GM23248 (cell line): ENCODE measurements around the gene PRKAR1B. TPM values are rescaled to one million over a fixed set of nuclear protein-coding genes. Genes with fewer than 3 reads are reported as not detected.

Source experiments
- DNase-seq: peaks from one replicate; pipeline ENCODE4 v3.0.0-alpha.2; 2015
- H2AFZ ChIP-seq: fragments of 200-600 bp; sonication (generic); 2 replicates; pipeline ENCODE4 v1.6.1; 2016; ENCODE audit warnings: antibody characterized with exemption
- H3F3A ChIP-seq: fragments of 200-600 bp; sonication (generic); 2 replicates; pipeline ENCODE4 v1.6.1; 2016; ENCODE audit warnings: mild to moderate bottlenecking, antibody characterized with exemption, mixed run types; ENCODE audit not compliant: insufficient read depth
- H3K27ac ChIP-seq: fragments of 200-600 bp; sonication (generic); 2 replicates; pipeline ENCODE4 v1.5.1; 2016; ENCODE audit warnings: mild to moderate bottlenecking
- H3K27me3 ChIP-seq: fragments of 200-600 bp; sonication (generic); replicated peaks from 2 replicates; pipeline ENCODE4 v1.6.1; 2016; ENCODE audit warnings: mild to moderate bottlenecking; ENCODE audit not compliant: insufficient read depth
- H3K36me3 ChIP-seq: fragments of 200-600 bp; sonication (generic); 2 replicates; pipeline ENCODE4 v1.6.1; 2016; ENCODE audit warnings: low read depth, mild to moderate bottlenecking
- H3K4me1 ChIP-seq: fragments of 200-600 bp; sonication (generic); 2 replicates; pipeline ENCODE4 v1.6.1; 2016; ENCODE audit warnings: mild to moderate bottlenecking; ENCODE audit not compliant: insufficient read depth
- H3K4me2 ChIP-seq: fragments of 200-600 bp; sonication (generic); one replicate; pipeline ENCODE4 v1.6.1; 2016; ENCODE audit warnings: mild to moderate bottlenecking; ENCODE audit not compliant: unreplicated experiment
- H3K4me3 ChIP-seq: fragments of 200-600 bp; sonication (generic); 2 replicates; pipeline ENCODE4 v1.5.1; 2016; ENCODE audit warnings: mild to moderate bottlenecking
- H3K79me2 ChIP-seq: fragments of 200-600 bp; sonication (generic); 2 replicates; pipeline ENCODE4 v1.6.1; 2016; ENCODE audit warnings: mild to moderate bottlenecking; ENCODE audit not compliant: insufficient read depth
- H3K9ac ChIP-seq: fragments of 200-600 bp; sonication (generic); 2 replicates; pipeline ENCODE4 v1.6.1; 2016; ENCODE audit warnings: mild to moderate bottlenecking
- H3K9me2 ChIP-seq: fragments of 200-600 bp; sonication (generic); 2 replicates; pipeline ENCODE4 v1.6.1; 2016; ENCODE audit warnings: mixed run types, mild to moderate bottlenecking, moderate library complexity; ENCODE audit not compliant: insufficient read depth
- H3K9me3 ChIP-seq: fragments of 200-600 bp; sonication (generic); one replicate; pipeline ENCODE4 v1.6.1; 2017; ENCODE audit warnings: low read depth
- H4K20me1 ChIP-seq: fragments of 200-600 bp; sonication (generic); 2 replicates; pipeline ENCODE4 v1.6.0; 2016; ENCODE audit not compliant: insufficient read depth
- EZH2 ChIP-seq: fragments of 200-600 bp; sonication (generic); IDR thresholded peaks from 2 replicates; pipeline ENCODE4 v1.6.1; 2018; ENCODE audit warnings: antibody characterized with exemption, mild to moderate bottlenecking; ENCODE audit not compliant: insufficient read depth, poor library complexity, severe bottlenecking
- EZH2phosphoT487 ChIP-seq: fragments of 200-600 bp; sonication (generic); IDR thresholded peaks from 2 replicates; pipeline ENCODE4 v1.6.1; 2018; ENCODE audit warnings: antibody characterized with exemption, moderate library complexity, mild to moderate bottlenecking, low read depth; ENCODE audit not compliant: insufficient read depth
- WGBS, 2 experiments: methylation state at CpG; one replicate each; pipeline ENCODE4 v1.1.6; 2015 to 2017; ENCODE audit warnings: low lambda C conversion rate in 2 of 2, low coverage in 1 of 2; ENCODE audit errors: missing lambda C conversion rate in 2 of 2; 5-methylcytosine and 5-hydroxymethylcytosine counted together
- in situ Hi-C: fragments of 300-500 bp; cut with MboI; formaldehyde crosslinking; loops from 2 replicates; pipeline ENCODE4 v1.15.0; 2020
- polyA plus RNA-seq: library from polyadenylated mRNA; unstranded; fragments of >200 nt; fragmentation: Nextera tagmentation; extraction: Ambion mirVana; gene quantifications from 2 replicates; pipeline ENCODE4 v1.2.1, GENCODE V29; 2016
- total RNA-seq: library from RNA; depleted of rRNA; stranded (reverse); fragments of >200 nt; shearing (Covaris generic); gene quantifications from 2 replicates; pipeline ENCODE4 v1.2.3, GENCODE V29; 2014

The PRKAR1B gene
- total and polyA plus RNA-seq, 2 experiments from 2014 or later, result 10.2 to 12.9 TPM

GRCh38 chr7:734214-734613 is 7.1 kb upstream of the PRKAR1B start:
- no peaks in the 10 kb centered on the region for H3K27me3 ChIP-seq
- in situ Hi-C loops, result no loop called here
- no peak overlapping the region for H2AFZ ChIP-seq
- no peak overlapping the region for H3K9ac ChIP-seq
- H3K4me2 ChIP-seq, result no peak overlapping the region
- no peaks in the 10 kb centered on the region for H4K20me1 ChIP-seq
- no peak overlapping the region for H3K27ac ChIP-seq
- H3K9me3 ChIP-seq, result no peaks in the 10 kb centered on the region
- DNase-seq, result no peak
- H3K4me3 ChIP-seq, result no peak overlapping the region
- no peaks in the 10 kb centered on the region for H3K4me1 ChIP-seq
- TF ChIP-seq EZH2 (no peak), EZH2phosphoT487 (no peak)
- 0 out of 2 replicates have a peak, but pooled peaks cover 4% of the 10 kb centered on the region for H3K9me2 ChIP-seq
- peaks cover 9% of the 10 kb centered on the region for H3K36me3 ChIP-seq
- no peaks in the 10 kb centered on the region for H3F3A ChIP-seq
- peaks cover 75% of the 10 kb centered on the region for H3K79me2 ChIP-seq
- 98 to 99% methylated on average over 4 of the region's 4 CpGs for WGBS, 2 experiments

GRCh38 chr7:732556-732955 is 5.5 kb upstream of the PRKAR1B start:
- Histone ChIP-seq H3F3A (no peaks in the 10 kb centered on the region), H3K27ac (no peak overlapping the region), H3K4me1 (no peaks in the 10 kb centered on the region), H3K9ac (no peak overlapping the region), H3K9me2 (0 out of 2 replicates have a peak, but pooled peaks cover 4% of the 10 kb centered on the region), H3K36me3 (peaks cover 9% of the 10 kb centered on the region), H3K79me2 (peaks cover 71% of the 10 kb centered on the region), H3K4me3 (no peak overlapping the region), H3K9me3 (no peaks in the 10 kb centered on the region), H4K20me1 (no peaks in the 10 kb centered on the region), H3K4me2 (no peak overlapping the region), H3K27me3 (no peaks in the 10 kb centered on the region), H2AFZ (no peak overlapping the region)
- DNase-seq, result no peak
- no peak for TF ChIP-seq EZH2
- no peak for TF ChIP-seq EZH2phosphoT487
- 96 to 100% methylated on average over 3 of the region's 3 CpGs for WGBS, 2 experiments
- in situ Hi-C loops, result no loop called here

GRCh38 chr7:732094-732541 is 5.0 kb upstream of the PRKAR1B start:
- H3K4me3 ChIP-seq, result no peak overlapping the region
- no peak for DNase-seq
- no peaks in the 10 kb centered on the region for H3K9me3 ChIP-seq
- H3F3A ChIP-seq, result no peaks in the 10 kb centered on the region
- H3K9me2 ChIP-seq, result 0 out of 2 replicates have a peak, but pooled peaks cover 4% of the 10 kb centered on the region
- peaks cover 66% of the 10 kb centered on the region for H3K79me2 ChIP-seq
- no peak overlapping the region for H3K9ac ChIP-seq
- no peak for TF ChIP-seq EZH2
- TF ChIP-seq EZH2phosphoT487, result no peak
- in situ Hi-C loops, result no loop called here
- no peak overlapping the region for H3K27ac ChIP-seq
- no peaks in the 10 kb centered on the region for H3K27me3 ChIP-seq
- WGBS, 2 experiments, result 79 to 84% methylated on average over 16 to 17 of the region's 17 CpGs
- H3K4me1 ChIP-seq, result no peaks in the 10 kb centered on the region
- H4K20me1 ChIP-seq, result no peaks in the 10 kb centered on the region
- H2AFZ ChIP-seq, result no peak overlapping the region
- peaks cover 9% of the 10 kb centered on the region for H3K36me3 ChIP-seq
- H3K4me2 ChIP-seq, result no peak overlapping the region

- H3K27ac ChIP-seq, result no peak overlapping the region
- no peaks in the 10 kb centered on the region for H3K9me3 ChIP-seq
- TF ChIP-seq EZH2 (no peak), EZH2phosphoT487 (no peak)
- H3F3A ChIP-seq, result no peaks in the 10 kb centered on the region
- no peak overlapping the region for H2AFZ ChIP-seq
- peaks cover 9% of the 10 kb centered on the region for H3K36me3 ChIP-seq
- no peaks in the 10 kb centered on the region for H3K27me3 ChIP-seq
- in situ Hi-C loops, result no loop called here
- H3K4me2 ChIP-seq, result no peak overlapping the region
- H3K9me2 ChIP-seq, result 0 out of 2 replicates have a peak, but pooled peaks cover 4% of the 10 kb centered on the region
- H3K4me3 ChIP-seq, result no peak overlapping the region
- 90% methylated on average over 17 of the region's 17 CpGs for WGBS, 2 experiments
- H4K20me1 ChIP-seq, result no peaks in the 10 kb centered on the region
- H3K9ac ChIP-seq, result no peak overlapping the region
- DNase-seq, result no peak
- no peaks in the 10 kb centered on the region for H3K4me1 ChIP-seq
- H3K79me2 ChIP-seq, result peaks cover 63% of the 10 kb centered on the region
Observed at GRCh38 chr7:731440-732085, 4.5 kb upstream of the PRKAR1B start.
